Ovary (tissue), 3 donors: ENCODE data around the gene CDH24.

ENCODE experiments used
- CTCF ChIP-seq, 3 donors: fragments of 450-650 bp in 2 of 3; fragments of 200-600 bp in 1 of 3; IDR thresholded peaks; one replicate each; pipeline versions ENCODE4 v1.5.1 to v1.8.0; 2016 to 2022; ENCODE audit warnings: antibody characterized with exemption in 3 of 3, mild to moderate bottlenecking in 1 of 3
- POLR2A ChIP-seq: fragments of 450-650 bp; IDR thresholded peaks from one replicate; pipeline ENCODE4 v1.6.1; 2017; ENCODE audit warnings: antibody characterized with exemption, mild to moderate bottlenecking, moderate library complexity
- donor health status: DM: no; HTN: no; CAD: no.

GRCh38 chr14:23071921-23072539, 14.7 kb upstream of the CDH24 start:
- no peak for TF ChIP-seq CTCF (IDR thresholded peaks at IDR 0.05)
- TF ChIP-seq POLR2A = no peak
